Measurements from ENCODE around the gene ZSWIM1. TPM values are rescaled to one million over a fixed set of nuclear protein-coding genes. Genes with fewer than 3 reads are reported as not detected.

Gene ZSWIM1
- total and polyA plus RNA-seq, 2 of the 13 experiments (the other 11 are each of a cell fraction or from before 2014, with no cell fraction given), result 9.5 to 11.7 TPM

- TF ChIP-seq TARDBP (CRISPR knock-in tag; IDR thresholded peaks at IDR 0.05) (0 out of 2 replicates have a peak, but pooled peaks have one; percentile 7), NR2C2 (CRISPR knock-in tag; IDR thresholded peaks at IDR 0.05; ENCODE audit: borderline replicate concordance) (0 out of 2 replicates have a peak, but pooled peaks have one; percentile 29), MIXL1 (CRISPR knock-in tag; IDR thresholded peaks at IDR 0.05) (no peak), NCOA1 (CRISPR knock-in tag; IDR thresholded peaks at IDR 0.05) (no peak), FOXP1 (IDR thresholded peaks at IDR 0.05) (no peak), FOXP1 (CRISPR knock-in tag; IDR thresholded peaks at IDR 0.05) (no peak), TEAD3 (CRISPR knock-in tag; optimal IDR thresholded peaks at IDR 0.05; ENCODE audit: borderline replicate concordance) (no peak), CHD4 (IDR thresholded peaks at IDR 0.05; ENCODE audit: borderline replicate concordance, low read length) (no peak), CENPX (CRISPR knock-in tag; IDR thresholded peaks at IDR 0.05) (no peak), ZNF740 (CRISPR knock-in tag; IDR thresholded peaks at IDR 0.05) (no peak), ZNF362 (CRISPR knock-in tag; IDR thresholded peaks at IDR 0.05; ENCODE audit: borderline replicate concordance) (0 out of 2 replicates have a peak, but pooled peaks have one; percentile 30), AHR (CRISPR knock-in tag; IDR thresholded peaks at IDR 0.05) (no peak), THAP7 (CRISPR knock-in tag; IDR thresholded peaks at IDR 0.05) (no peak), PAF1 (CRISPR knock-in tag; IDR thresholded peaks at IDR 0.05) (no peak), HBP1 (CRISPR knock-in tag; IDR thresholded peaks at IDR 0.05; ENCODE audit: low read depth) (no peak), FOXA3 (CRISPR knock-in tag; IDR thresholded peaks at IDR 0.05) (no peak), EEA1 (CRISPR knock-in tag; IDR thresholded peaks at IDR 0.05; ENCODE audit: borderline replicate concordance) (no peak), BCL6 (CRISPR knock-in tag; IDR thresholded peaks at IDR 0.05) (no peak), SP4 (CRISPR knock-in tag; IDR thresholded peaks at IDR 0.05) (0 out of 2 replicates have a peak, but pooled peaks have one; percentile 62), SRSF4 (IDR thresholded peaks at IDR 0.05; ENCODE audit: low read depth, low read length, poor library complexity, severe bottlenecking) (no peak), ZNF234 (CRISPR knock-in tag; conservative IDR thresholded peaks at IDR 0.05) (no peak), RARA (CRISPR knock-in tag; IDR thresholded peaks at IDR 0.05) (no peak), KDM5A (IDR thresholded peaks at IDR 0.05; ENCODE audit: borderline replicate concordance, low read length) (no peak), REXO4 (CRISPR knock-in tag; IDR thresholded peaks at IDR 0.05; ENCODE audit: borderline replicate concordance) (no peak), ZFP36L2 (CRISPR knock-in tag; IDR thresholded peaks at IDR 0.05) (no peak), ELF3 (CRISPR knock-in tag; IDR thresholded peaks at IDR 0.05) (no peak)
- TF ChIP-seq, protein P1, sequence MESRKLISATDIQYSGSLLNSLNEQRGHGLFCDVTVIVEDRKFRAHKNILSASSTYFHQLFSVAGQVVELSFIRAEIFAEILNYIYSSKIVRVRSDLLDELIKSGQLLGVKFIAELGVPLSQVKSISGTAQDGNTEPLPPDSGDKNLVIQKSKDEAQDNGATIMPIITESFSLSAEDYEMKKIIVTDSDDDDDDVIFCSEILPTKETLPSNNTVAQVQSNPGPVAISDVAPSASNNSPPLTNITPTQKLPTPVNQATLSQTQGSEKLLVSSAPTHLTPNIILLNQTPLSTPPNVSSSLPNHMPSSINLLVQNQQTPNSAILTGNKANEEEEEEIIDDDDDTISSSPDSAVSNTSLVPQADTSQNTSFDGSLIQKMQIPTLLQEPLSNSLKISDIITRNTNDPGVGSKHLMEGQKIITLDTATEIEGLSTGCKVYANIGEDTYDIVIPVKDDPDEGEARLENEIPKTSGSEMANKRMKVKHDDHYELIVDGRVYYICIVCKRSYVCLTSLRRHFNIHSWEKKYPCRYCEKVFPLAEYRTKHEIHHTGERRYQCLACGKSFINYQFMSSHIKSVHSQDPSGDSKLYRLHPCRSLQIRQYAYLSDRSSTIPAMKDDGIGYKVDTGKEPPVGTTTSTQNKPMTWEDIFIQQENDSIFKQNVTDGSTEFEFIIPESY (CRISPR knock-in tag; IDR thresholded peaks at IDR 0.05), result peak; percentile 63
Observed at GRCh38 chr20:45911486-45912343, 30.7 kb downstream of the ZSWIM1 start, which contains the start of gene PLTP (continued).
